ENCODE results near the gene SNTB2. TPM values are rescaled to one million over a fixed set of nuclear protein-coding genes. Genes with fewer than 3 reads are reported as not detected.

The SNTB2 gene
- 10 to 100 TPM; 17.4 to 18.2 TPM for total RNA-seq

DNA sequence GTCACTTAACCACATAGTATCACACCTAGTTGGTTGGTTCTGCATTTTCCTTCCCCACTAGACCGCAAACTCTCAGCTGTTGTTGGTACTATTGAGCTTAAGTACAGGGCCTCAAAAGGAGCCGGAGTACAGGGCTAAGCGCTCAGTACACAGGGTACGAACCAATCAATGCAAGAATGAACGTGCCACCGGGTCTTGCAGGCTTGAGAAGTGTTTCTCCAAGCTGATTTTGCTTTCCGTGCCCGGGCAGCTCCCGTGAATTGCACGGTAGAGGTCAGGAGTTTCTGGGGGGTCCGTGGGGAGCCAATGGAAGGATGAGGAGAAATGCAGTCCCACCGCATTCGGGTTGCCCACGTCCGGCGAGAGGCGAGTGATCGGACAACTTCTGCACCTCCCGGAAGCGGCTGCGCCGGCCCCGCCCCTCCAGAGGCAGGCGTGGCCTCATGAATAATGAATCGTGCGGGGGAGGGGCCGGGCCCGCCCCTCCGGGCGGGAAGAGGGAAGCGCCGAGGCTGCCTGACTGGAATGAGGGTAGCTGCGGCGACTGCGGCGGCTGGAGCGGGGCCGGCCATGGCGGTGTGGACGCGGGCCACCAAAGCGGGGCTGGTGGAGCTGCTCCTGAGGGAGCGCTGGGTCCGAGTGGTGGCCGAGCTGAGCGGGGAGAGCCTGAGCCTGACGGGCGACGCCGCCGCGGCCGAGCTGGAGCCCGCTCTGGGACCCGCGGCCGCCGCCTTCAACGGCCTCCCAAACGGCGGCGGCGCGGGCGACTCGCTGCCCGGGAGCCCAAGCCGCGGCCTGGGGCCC lies at the start of gene SNTB2:
Gene SNTB2 (plus strand): TSS at position 523 of the 804 bp plus-strand sequence. CDS start 3 bp downstream, at position 526.

GRCh38 chr16:69310653-69311532 lies 123.9 kb downstream of the SNTB2 start, which contains the start of gene VPS4A:
VPS4A (plus strand) TSS chr16:69311350; CDS start chr16:69311512, 162 bp downstream.

DNA sequence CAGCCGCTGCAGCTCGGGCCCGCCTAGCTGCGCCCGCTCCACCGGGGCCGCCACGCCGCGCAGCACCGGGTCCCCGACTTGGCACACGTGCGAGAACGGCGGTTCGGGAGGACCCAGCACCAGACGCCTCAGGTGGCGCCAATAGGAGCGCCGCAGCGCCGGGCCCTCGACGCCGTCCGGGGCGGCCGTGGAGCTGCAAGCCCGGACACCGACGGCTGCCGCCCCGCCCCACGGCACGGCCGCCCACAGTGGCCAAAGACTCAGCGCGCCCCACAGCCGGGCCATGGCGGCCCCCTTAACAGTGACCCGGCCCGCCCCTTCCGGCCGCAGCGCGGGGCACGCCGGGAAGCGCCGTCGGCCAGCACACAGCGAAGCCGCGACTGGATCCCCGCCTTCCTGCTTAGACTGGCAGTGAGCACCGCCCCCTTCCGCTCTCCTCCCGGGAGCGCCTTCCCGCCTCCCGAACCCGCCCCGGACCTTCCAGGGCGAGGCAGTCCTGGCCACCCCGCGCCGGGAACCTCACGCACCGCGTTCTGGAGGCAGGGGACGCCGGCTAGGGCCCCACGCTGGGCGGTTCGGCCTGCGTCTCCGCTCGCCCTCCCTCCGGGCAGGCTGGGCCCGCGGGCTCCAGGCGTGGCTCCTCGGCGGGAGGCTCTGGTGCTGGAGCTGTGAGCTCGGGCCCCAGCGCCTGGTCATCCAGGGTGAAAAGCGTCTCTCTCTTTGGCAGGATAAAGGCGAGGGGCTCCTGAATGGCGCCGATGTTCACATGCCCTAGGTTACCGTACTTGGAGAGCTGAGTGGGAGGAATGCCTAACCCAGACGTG lies 143.5 kb downstream of the SNTB2 start, which contains the start of gene PDF:
Gene PDF (minus strand): TSS at position 303 of the 824 bp plus-strand sequence. CDS start 18 bp downstream, at position 285.

GRCh38 chr16:69339289-69340094 lies 152.5 kb downstream of the SNTB2 start, which contains the start of the genes COG8 and NIP7:
COG8 (minus strand) TSS chr16:69339564; CDS start chr16:69339552, 12 bp downstream.
NIP7 (plus strand) TSS chr16:69339772; CDS start chr16:69339830, 58 bp downstream.

DNA sequence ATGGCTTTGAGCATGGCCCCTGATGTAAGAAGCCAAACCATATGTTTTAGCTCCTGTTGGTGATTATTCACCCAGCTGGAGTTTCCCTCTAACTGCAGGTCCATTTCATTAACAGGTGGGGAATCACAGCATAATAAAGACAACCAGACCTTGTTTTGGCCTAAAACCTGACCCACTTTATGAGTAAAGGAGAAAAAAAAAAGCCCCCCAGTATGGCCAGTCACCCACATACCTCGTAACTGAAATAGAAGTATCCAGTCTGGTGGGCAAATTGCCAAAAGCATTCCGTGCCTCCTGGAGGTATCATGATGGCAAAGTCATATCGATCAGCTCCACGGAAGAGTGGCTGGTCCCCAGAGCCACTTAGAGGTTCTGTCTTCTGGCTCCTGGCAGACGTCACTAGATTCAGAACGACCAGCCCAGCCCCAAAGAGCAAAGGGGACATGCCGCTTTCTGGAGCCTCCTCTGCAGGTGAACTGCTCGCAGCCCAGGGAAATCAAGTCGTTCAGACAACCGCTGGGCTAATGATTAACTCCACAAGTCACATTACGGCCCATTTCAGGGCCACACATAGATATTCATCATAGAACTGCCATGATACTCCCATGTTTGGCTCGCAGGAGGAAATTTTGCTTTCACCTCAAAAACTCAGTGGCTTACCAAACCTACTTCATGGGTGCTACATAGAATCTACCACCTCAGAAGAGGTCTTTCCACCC lies 164.5 kb downstream of the SNTB2 start, which contains the start of gene TMED6:
Gene TMED6 (minus strand): TSS at position 478 of the 719 bp plus-strand sequence. CDS start 33 bp downstream, at position 445.

Other genes starting within 250 kb of the SNTB2 start
- gene HAS3, start 81.5 kb upstream of the SNTB2 start, total RNA-seq: under 1 TPM; 0.43 to 0.48 TPM
- 100 to 1,000 TPM; 117 to 123 TPM for gene CHTF8, start 54.6 kb upstream of the SNTB2 start, total RNA-seq
- gene UTP4, start 54.5 kb upstream of the SNTB2 start, total RNA-seq: 10 to 100 TPM; 44.3 to 45.1 TPM
- gene VPS4A, start 124.2 kb downstream of the SNTB2 start, total RNA-seq: 10 to 100 TPM; 31.8 to 33.2 TPM
- 10 to 100 TPM; 10.6 to 11.6 TPM for gene PDF, start 143.4 kb downstream of the SNTB2 start, total RNA-seq
- 10 to 100 TPM; 34.8 to 35.1 TPM for gene COG8, start 152.4 kb downstream of the SNTB2 start, total RNA-seq
- gene NIP7, start 152.6 kb downstream of the SNTB2 start, total RNA-seq: 10 to 100 TPM; 33.9 to 35.4 TPM
- gene TMED6, start 164.6 kb downstream of the SNTB2 start, total RNA-seq: 1 to 10 TPM; 2.3 to 2.9 TPM
- 10 to 100 TPM; 36.5 to 42.4 TPM for gene TERF2, start 198.8 kb downstream of the SNTB2 start, total RNA-seq
- gene CYB5B, start 237.5 kb downstream of the SNTB2 start, total RNA-seq: 100 to 1,000 TPM; 130 to 137 TPM